ENCODE measurements around the gene TMPRSS2.

DNA sequence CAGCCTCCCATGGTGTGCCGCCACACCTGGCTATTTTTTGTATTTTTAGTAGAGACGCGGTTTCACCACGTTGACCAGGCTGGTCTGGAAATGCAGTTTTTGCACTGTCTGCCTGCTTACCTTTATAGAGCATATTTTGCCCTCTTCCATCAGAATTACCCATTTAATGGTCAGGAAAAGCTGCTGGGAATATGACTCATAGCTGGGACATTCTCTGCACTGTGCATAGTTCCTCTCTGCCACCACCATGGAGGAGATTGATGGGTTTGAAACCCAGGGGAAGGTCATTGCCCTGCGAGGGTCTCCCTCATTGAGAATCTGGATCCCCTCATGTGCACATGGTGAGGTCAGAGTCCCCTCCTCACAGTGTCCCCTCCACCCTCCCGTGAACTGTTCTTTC lies 49.8 kb downstream of the TMPRSS2 start:
- TF ChIP-seq CTCF (IDR thresholded peaks at IDR 0.05), result no peak
- TF ChIP-seq POLR2A (IDR thresholded peaks at IDR 0.05), result no peak

Measured in heart left ventricle (tissue), 13 donors.